Calu3 (cell line): ENCODE data around the gene CDH3. TPM values are rescaled to one million over a fixed set of nuclear protein-coding genes. Genes with fewer than 3 reads are reported as not detected.

ENCODE experiments used
- BruUV-seq: library from RNA; stranded (reverse); fragments of 400-500 nt; replicated peaks from 2 replicates; lab custom pipeline; 2021; lab: Mats Ljungman, UMichigan
- CTCF ChIA-PET: fragments of 300-600 bp; sonication (Branson Sonifier 250); formaldehyde crosslinking; loops from one replicate; lab custom pipeline; 2022; ENCODE audit warnings: antibody characterized with exemption; lab: Charles Lee
- DNase-seq: peaks from one replicate; pipeline ENCODE4 v3.0.0; 2022
- H3K27ac Mint-ChIP-seq: one replicate; pipeline ENCODE4 v1.8.0; 2022; ENCODE audit warnings: mixed read lengths; ENCODE audit not compliant: unreplicated experiment
- H3K27me3 Mint-ChIP-seq: one replicate; pipeline ENCODE4 v1.8.0; 2022; ENCODE audit warnings: mixed read lengths; ENCODE audit not compliant: unreplicated experiment
- H3K36me3 Mint-ChIP-seq: one replicate; pipeline ENCODE4 v1.8.0; 2022; ENCODE audit warnings: mild to moderate bottlenecking, moderate library complexity, mixed read lengths; ENCODE audit not compliant: insufficient read depth, unreplicated experiment
- H3K4me1 Mint-ChIP-seq: one replicate; pipeline ENCODE4 v1.8.0; 2022; ENCODE audit warnings: mild to moderate bottlenecking, low read depth, mixed read lengths; ENCODE audit not compliant: unreplicated experiment
- H3K4me3 Mint-ChIP-seq: one replicate; pipeline ENCODE4 v1.8.0; 2022; ENCODE audit warnings: mild to moderate bottlenecking, low read depth, moderate library complexity, mixed read lengths; ENCODE audit not compliant: unreplicated experiment
- H3K9me3 Mint-ChIP-seq: one replicate; pipeline ENCODE4 v1.8.0; 2022; ENCODE audit warnings: low read depth, mixed read lengths; ENCODE audit not compliant: unreplicated experiment
- intact Hi-C: fragments of 100-400 bp; cut with micrococcal nuclease; formaldehyde crosslinking; loops from one replicate; pipeline ENCODE4 v1.10.0; 2022; ENCODE audit not compliant: unreplicated experiment
- total RNA-seq: library from RNA; stranded (reverse); gene quantifications from 2 replicates; pipeline ENCODE4 v1.2.3, GENCODE V29; 2022
- TF ChIP-seq, protein P1 (sequence below): fragments of 200-600 bp; IDR thresholded peaks from one replicate; pipeline ENCODE4 v1.8.0; 2022; ENCODE audit warnings: antibody characterized with exemption; ENCODE audit not compliant: unreplicated experiment

The CDH3 gene
- total RNA-seq, 1 experiment from 2014 or later, result 41.7 TPM

DNA sequence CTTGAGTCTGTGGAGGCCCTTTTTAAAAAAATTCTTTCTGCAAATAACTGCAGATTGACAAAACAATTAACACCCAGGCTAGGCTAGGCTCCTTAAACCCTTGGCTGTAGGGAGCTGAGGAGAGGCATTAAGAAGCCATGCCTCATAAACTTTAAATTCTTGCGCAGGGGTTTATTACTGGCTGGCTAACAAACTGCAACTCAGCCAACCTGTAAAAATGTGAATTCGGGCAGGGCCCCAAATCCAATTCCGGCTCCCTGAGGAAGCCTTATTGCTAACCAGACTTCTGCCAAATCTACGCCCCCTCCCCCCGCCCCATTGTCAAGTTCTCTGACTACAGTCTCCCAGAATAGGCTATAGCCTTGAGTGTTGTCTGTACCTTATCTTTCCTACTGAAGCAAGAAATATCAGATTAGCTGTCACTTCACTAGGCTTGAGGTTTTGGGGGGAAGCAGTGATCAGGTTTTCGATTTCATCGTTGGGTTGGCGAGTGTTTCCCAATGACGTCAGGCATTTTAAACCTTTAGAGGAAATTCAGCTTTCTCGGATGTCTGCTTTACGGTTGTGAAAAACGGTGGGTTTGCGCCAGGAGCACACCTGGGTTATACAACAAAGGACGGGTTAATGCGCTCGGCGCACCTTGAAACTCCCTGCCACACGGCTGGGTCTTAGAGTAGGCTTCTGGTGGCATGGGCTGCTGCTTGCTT is 2.0 kb downstream of the CDH3 start:
- Mint-ChIP-seq H3K27me3 (no peaks in the 10 kb centered on the region), H3K4me1 (no peaks in the 10 kb centered on the region), H3K27ac (no peak overlapping the region), H3K4me3 (no peak overlapping the region), H3K9me3 (no peaks in the 10 kb centered on the region), H3K36me3 (peaks cover 23% of the 10 kb centered on the region)
- DNase-seq, result no peak
- TF ChIP-seq, protein P1, sequence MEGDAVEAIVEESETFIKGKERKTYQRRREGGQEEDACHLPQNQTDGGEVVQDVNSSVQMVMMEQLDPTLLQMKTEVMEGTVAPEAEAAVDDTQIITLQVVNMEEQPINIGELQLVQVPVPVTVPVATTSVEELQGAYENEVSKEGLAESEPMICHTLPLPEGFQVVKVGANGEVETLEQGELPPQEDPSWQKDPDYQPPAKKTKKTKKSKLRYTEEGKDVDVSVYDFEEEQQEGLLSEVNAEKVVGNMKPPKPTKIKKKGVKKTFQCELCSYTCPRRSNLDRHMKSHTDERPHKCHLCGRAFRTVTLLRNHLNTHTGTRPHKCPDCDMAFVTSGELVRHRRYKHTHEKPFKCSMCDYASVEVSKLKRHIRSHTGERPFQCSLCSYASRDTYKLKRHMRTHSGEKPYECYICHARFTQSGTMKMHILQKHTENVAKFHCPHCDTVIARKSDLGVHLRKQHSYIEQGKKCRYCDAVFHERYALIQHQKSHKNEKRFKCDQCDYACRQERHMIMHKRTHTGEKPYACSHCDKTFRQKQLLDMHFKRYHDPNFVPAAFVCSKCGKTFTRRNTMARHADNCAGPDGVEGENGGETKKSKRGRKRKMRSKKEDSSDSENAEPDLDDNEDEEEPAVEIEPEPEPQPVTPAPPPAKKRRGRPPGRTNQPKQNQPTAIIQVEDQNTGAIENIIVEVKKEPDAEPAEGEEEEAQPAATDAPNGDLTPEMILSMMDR, result no peak
- intact Hi-C loops, result no loop called here
- CTCF ChIA-PET, result interaction anchor here (0.6 kb wide), 1 partner anchor 37 kb away, joined by 3 read pairs; no protein-coding TSS in a partner anchor
- BruUV-seq, result no TSS peak

DNA sequence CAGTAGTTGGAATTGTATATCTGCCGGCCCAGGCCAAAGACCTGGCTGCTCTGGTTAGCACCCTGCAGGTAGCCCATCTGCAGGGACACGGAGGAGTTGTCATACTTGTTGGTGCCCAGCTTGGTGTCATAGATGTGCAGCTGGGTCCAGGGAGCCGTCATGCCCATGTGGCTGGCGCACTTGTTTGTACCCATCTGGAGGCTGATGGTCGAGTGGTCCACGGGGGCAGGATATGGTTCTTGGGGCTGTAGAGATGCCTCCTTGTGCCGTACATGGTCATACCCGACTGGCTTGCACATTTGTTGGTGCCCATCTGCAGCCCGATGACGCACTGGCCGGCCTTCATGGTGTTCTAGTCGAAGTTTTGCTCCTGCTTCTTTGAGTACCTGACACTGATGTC is 6.0 kb downstream of the CDH3 start:
- Mint-ChIP-seq H3K4me3 (no peak overlapping the region), H3K4me1 (no peaks in the 10 kb centered on the region), H3K9me3 (no peaks in the 10 kb centered on the region), H3K36me3 (peaks cover 3% of the 10 kb centered on the region), H3K27me3 (no peaks in the 10 kb centered on the region), H3K27ac (no peak overlapping the region)
- no peak for DNase-seq
- TF ChIP-seq, protein P1, result no peak
- intact Hi-C loops, result no loop called here
- BruUV-seq, result no TSS peak
- CTCF ChIA-PET, result no interaction called here

DNA sequence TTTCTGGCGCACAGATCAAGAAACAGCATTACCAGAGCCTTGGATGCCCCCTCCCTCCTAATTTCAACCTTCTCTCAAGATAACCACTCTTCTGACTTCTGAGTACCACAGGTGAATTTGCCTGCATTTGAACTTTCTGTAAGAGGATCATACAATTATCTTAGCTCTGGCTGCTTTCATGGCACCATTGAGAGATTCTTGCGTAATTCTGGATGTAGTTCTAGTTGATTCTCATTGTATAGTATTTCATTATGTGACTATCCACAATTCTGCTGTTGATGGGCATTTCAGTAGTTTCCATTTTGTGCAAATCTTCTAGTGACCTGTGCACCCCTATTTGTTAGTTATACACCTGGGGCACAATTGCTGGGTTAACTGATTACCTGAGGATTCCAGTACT is 7.5 kb downstream of the CDH3 start:
- Mint-ChIP-seq H3K36me3 (no peaks in the 10 kb centered on the region), H3K4me1 (no peaks in the 10 kb centered on the region), H3K27ac (no peak overlapping the region), H3K4me3 (no peak overlapping the region), H3K9me3 (no peaks in the 10 kb centered on the region), H3K27me3 (no peaks in the 10 kb centered on the region)
- TF ChIP-seq, protein P1, result no peak
- intact Hi-C loops, result no loop called here
- no peak for DNase-seq
- no TSS peak for BruUV-seq
- CTCF ChIA-PET, result no interaction called here

DNA sequence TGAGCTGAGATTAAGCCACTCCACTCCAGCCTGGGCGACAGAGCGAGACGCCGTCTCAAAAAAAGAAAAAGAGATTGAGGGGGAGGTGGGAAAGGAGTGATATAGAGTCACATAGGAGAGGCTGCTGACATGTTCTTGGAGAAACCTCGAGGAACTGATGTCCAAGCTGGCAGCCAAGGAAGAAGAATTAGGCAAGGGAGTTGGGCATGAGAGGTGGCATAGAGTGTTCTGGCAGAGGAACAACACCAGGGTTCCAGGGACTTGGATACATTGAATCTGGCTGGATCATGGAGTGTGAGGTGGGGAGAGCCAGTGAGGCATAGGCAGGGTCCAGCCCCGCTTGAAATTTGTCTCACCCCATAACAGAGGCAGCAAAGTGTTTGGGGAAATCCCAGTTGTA is 10.7 kb downstream of the CDH3 start:
- BruUV-seq, result no TSS peak

More for the DNA sequence above, 10.7 kb downstream of the CDH3 start:
- Mint-ChIP-seq H3K9me3 (no peaks in the 10 kb centered on the region), H3K27ac (no peak overlapping the region), H3K27me3 (no peaks in the 10 kb centered on the region), H3K4me1 (peaks cover 9% of the 10 kb centered on the region), H3K36me3 (no peaks in the 10 kb centered on the region), H3K4me3 (no peak overlapping the region)
- TF ChIP-seq, protein P1, result no peak
- intact Hi-C loops, result no loop called here
- no peak for DNase-seq
- CTCF ChIA-PET, result no interaction called here
